Hippocampal formation (tissue), 2 donors: ENCODE results near the gene HEG1.
A peak's percentile ranks its signal among the peaks of the same experiment; 100 is the strongest.

Source experiments
- DNase-seq, 2 donors: peaks; one replicate each; lab custom pipeline; 2025; lab: John Stamatoyannopoulos, UW

The HEG1 gene

GRCh38 chr3:125014570-125015179 lies 41.1 kb downstream of the HEG1 start:
- no peak for DNase-seq

- no peak for DNase-seq
Measured at GRCh38 chr3:125013095-125013494, 42.7 kb downstream of the HEG1 start.

DNA sequence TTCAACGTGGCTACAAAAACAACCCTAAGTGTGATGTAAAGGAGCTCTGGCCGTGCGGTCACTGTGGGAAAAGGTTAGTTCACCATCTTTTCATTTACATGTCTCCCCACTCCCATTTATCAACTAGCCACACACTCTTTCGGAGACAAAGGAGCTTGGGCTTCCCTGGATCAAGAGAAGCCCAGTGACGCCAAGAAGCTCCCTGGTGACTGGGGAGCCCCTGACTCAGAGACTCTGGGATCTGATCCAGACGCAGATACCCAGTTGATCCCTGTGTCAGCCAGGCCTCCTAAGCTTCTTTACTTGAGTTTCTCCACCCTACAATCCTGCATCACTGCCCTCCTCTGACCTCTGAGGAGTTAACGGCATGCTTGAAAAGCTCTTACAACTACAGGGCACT lies 43.9 kb downstream of the HEG1 start:
- no peak for DNase-seq

- DNase-seq: no peak
Measured at GRCh38 chr3:125010393-125010792, 45.4 kb downstream of the HEG1 start.

DNA sequence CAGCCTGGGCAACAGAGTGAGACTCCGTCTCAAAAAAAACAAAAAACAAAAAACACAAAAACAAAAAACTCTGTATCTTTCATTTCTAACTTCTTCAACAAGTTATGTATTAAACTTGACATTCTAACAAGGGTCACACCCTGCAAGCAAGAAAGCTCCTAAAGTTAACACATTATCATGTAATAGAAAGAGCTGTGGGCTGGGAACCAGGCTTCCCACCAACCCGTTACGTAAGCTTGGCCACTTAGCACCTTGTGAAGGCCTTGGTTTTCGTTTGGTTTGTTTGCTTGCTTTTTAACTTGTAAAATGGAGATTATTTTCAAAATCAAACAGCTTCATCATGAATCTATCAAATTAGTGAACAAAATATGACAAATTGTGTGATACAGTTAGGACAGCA lies 47.0 kb downstream of the HEG1 start:
- DNase-seq: no peak

- peak in 1 of 2 donors; percentile 39 for DNase-seq
Measured at GRCh38 chr3:125006291-125006731, 49.5 kb downstream of the HEG1 start.

GRCh38 chr3:125005676-125006075 lies 50.1 kb downstream of the HEG1 start:
- DNase-seq: no peak

DNA sequence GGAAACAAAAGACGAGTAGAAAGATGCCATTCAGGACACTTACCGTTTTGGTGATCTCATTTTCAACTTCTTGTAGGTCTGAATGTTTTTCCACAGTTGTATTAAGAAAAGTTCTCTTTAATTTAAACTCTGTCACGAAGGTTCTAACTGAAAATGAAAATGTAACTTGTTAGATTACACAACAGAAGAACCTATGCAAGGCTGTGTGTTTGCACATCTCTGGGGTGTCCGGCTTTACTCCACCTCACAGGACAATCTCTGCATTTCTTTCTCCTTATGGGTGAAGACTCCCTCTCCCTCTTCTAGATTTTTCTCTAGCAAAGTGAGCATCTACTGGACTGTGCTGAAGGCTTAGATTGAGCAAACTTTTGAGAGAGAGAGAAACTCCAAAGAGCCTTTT lies 50.6 kb downstream of the HEG1 start:
- no peak for DNase-seq

- DNase-seq: no peak
Measured at GRCh38 chr3:125003859-125004595, 51.8 kb downstream of the HEG1 start.

- peak; percentile 13 for DNase-seq
Measured at GRCh38 chr3:125003369-125003853, 52.4 kb downstream of the HEG1 start.

- DNase-seq: no peak
Measured at GRCh38 chr3:125002414-125003368, 53.1 kb downstream of the HEG1 start.

- no peak for DNase-seq
Measured at GRCh38 chr3:125001557-125002413, 54.0 kb downstream of the HEG1 start.

GRCh38 chr3:125000661-125001060 lies 55.1 kb downstream of the HEG1 start:
- DNase-seq: no peak

DNA sequence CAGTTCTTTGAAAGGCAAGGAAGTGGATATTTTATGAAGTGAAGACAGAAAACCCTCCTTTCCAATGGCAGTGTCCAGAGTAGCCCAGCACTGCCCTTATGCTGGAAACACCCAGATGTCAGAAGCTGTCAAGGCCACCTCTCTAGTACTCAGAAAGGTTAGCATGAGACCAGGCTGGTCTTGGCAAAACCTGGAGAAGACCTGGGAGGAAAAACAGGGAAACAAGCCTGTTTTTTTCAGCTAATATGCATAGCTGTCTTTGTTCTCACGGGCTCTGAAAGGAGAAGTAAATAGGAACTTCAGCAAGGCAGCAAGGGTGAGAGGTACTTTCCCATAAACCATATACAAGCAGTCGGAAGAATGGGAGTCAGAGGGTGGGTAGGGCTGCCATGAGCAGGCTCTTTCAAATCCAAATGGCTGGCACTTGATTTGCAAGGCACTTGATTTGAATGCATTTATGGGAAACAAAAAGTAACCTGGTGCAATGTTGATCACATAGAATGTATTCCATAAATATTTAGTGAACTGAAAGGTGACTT lies 55.8 kb downstream of the HEG1 start:
- DNase-seq: no peak

DNA sequence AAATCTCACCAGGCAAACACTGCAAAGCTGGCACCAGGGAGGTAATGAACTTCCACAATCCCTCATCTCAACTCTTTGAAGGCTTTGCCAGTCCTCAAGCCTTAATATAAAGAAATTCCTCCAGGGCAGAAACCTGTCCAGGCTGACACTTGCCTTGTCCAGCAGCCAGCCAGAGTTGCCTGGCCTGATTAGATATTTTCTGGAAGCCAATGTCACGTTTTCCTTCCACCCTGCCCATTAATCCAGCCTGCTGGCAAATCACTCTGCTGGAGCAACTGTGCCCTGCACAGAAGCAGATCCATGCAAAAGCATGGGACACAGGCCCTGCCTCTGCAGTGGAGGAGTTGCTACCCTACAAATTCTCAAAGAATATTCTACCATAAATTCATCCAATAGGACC lies 56.5 kb downstream of the HEG1 start:
- DNase-seq: no peak

- DNase-seq: peak in 1 of 2 donors; percentile 11
Measured at GRCh38 chr3:124998247-124998630, 57.6 kb downstream of the HEG1 start.

DNA sequence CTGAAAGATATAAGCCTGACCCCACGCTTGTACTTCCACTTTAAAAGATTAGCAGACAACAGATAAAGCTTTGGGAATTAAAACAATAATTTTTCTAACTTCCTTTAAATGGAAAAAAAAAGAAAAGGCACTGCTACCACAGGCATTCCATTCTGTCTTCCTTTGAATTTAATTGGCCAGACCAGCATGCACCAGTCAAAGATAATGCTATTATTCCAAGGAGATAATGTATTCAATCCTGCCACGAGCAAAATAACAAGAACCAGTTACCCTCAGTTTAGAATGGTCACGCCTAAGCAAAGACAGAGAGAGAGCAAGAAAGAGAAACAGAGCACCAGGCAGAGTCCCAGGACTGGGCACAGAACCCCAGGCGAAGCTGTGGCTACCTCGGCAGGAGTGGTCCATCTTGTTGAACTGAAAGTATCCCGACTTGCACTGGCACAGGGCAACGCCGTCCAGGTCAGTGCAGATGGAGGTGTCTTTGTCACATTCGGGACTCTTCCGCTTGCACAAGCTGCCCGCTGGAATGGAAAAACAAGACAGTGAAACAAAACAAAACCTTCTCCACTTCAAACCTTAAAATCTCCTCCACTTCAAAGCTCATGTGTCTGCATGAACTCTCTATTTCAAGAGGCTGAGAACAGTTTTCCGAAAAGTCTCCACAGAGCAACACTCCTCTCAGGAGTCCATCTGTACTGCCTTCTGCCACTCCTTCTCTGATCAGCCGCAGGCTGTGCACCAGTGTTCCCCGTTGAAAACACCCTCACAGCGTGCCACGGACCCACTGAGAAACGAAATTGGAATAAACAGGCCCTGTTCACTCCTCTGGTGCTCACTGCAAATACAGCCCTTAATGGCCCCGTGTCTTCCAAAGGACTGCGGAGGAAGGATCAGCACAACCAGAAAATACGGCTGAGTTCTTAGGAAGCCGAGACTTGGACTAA lies 58.2 kb downstream of the HEG1 start:
- peak in 1 of 2 donors; percentile 17 for DNase-seq

- peak; percentile 64 to 84 for DNase-seq
Measured at GRCh38 chr3:124995460-124995994, 60.3 kb downstream of the HEG1 start.

DNA sequence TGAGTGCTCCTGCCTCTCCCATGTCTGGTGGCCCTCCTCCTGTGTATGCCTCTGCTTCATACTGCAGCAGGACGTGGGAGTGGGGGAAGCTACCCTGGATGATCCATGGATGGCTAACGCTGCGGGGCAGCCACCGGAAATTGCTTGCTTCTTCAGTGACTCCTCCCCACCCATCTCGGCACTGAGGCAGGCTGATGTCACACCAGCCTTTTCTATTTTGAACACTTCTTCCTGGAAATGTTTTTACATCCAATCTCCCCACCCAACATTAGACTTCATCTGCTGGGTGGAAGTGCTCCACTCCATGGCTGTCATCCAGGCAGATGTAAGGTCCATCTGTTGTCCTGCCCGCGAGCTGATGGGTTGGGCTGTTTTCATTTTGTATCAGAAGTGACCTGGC lies 62.3 kb downstream of the HEG1 start:
- no peak for DNase-seq

DNA sequence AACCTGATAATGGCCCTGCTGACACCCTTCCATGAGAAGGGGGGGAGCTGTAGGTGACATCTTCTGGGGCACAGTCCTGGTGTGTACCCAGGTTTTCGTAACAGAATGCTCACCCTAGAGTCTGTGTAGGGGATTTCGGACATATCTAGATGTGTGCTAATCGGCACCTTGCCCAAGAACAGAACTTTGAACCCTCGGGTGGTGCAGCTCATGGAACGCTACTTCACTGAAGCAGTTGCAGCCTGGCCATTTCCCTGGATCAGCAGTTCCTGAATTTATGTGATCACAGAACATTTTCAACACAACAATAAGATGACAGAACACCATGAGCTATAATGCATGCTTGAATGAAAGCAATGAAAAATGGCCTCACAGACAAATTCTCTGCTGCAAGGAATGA lies 63.8 kb downstream of the HEG1 start:
- DNase-seq: no peak
